ENCODE measurements around the gene CSNK2B. TPM values are rescaled to one million over a fixed set of nuclear protein-coding genes. Genes with fewer than 3 reads are reported as not detected.

CSNK2B gene
- total RNA-seq, 1 experiment from 2014 or later = 267 TPM

- POLR2A ChIA-PET (ENCODE audit: unreplicated experiment) = no interaction called here
- TF ChIP-seq EZH2phosphoT487 (IDR thresholded peaks at IDR 0.05; ENCODE audit: borderline replicate concordance, low read length) (no peak), CTCF (conservative IDR thresholded peaks at IDR 0.05; ENCODE audit: low read depth, low read length) (no peak), EZH2 (IDR thresholded peaks at IDR 0.05; ENCODE audit: low read length, unreplicated experiment) (no peak)
- Histone ChIP-seq H2AFZ (ENCODE audit: low read length) (no peak overlapping the region), H3K79me2 (ENCODE audit: low read length) (no peaks in the 10 kb centered on the region), H3K9me3 (ENCODE audit: low read length) (no peaks in the 10 kb centered on the region), H3K9ac (ENCODE audit: low read length) (no peak overlapping the region), H4K20me1 (ENCODE audit: low read length) (no peaks in the 10 kb centered on the region), H3K4me3 (ENCODE audit: low read length) (no peak overlapping the region), H3K9me2 (replicated peaks; ENCODE audit: low read length) (no peaks in the 10 kb centered on the region), H3K27ac (ENCODE audit: low read length) (no peak overlapping the region), H3K4me1 (ENCODE audit: insufficient read depth, low read length) (0 out of 2 replicates have a peak, but pooled peaks cover 3% of the 10 kb centered on the region), H3K4me2 (ENCODE audit: low read length) (no peak overlapping the region), H3F3A (ENCODE audit: low read length, unreplicated experiment) (no peaks in the 10 kb centered on the region), H3K27me3 (ENCODE audit: low read length) (no peaks in the 10 kb centered on the region), H3K36me3 (ENCODE audit: low read depth, low read length) (peaks cover 8% of the 10 kb centered on the region; the same call in 1 of the 2 replicates)
- no TSS peak for BruUV-seq (replicated peaks)
- ATAC-seq (no peak), DNase-seq (no peak)
- intact Hi-C loops (cut with micrococcal nuclease) = no loop called here
- CTCF ChIA-PET = no interaction called here
These were observed 25.2 kb downstream of the CSNK2B start for GRCh38 chr6:31691078-31691463.

- Histone ChIP-seq H2AFZ (ENCODE audit: low read length) (no peak overlapping the region), H4K20me1 (ENCODE audit: low read length) (no peaks in the 10 kb centered on the region), H3K9me3 (ENCODE audit: low read length) (no peaks in the 10 kb centered on the region), H3K27me3 (ENCODE audit: low read length) (no peaks in the 10 kb centered on the region), H3K4me1 (ENCODE audit: insufficient read depth, low read length) (0 out of 2 replicates have a peak, but pooled peaks cover 3% of the 10 kb centered on the region), H3K4me2 (ENCODE audit: low read length) (no peak overlapping the region), H3K4me3 (ENCODE audit: low read length) (no peak overlapping the region), H3K9ac (ENCODE audit: low read length) (no peak overlapping the region), H3F3A (ENCODE audit: low read length, unreplicated experiment) (no peaks in the 10 kb centered on the region), H3K79me2 (ENCODE audit: low read length) (no peaks in the 10 kb centered on the region), H3K27ac (ENCODE audit: low read length) (no peak overlapping the region), H3K9me2 (replicated peaks; ENCODE audit: low read length) (no peaks in the 10 kb centered on the region), H3K36me3 (ENCODE audit: low read depth, low read length) (peaks cover 9% of the 10 kb centered on the region; the same call in 1 of the 2 replicates)
- no peak for TF ChIP-seq CTCF (conservative IDR thresholded peaks at IDR 0.05; ENCODE audit: low read depth, low read length)
- TF ChIP-seq EZH2phosphoT487 (IDR thresholded peaks at IDR 0.05; ENCODE audit: borderline replicate concordance, low read length) = no peak
- no peak for TF ChIP-seq EZH2 (IDR thresholded peaks at IDR 0.05; ENCODE audit: low read length, unreplicated experiment)
- POLR2A ChIA-PET (ENCODE audit: unreplicated experiment) = no interaction called here
- CTCF ChIA-PET = no interaction called here
- no TSS peak for BruUV-seq (replicated peaks)
- no peak for ATAC-seq
- no peak for DNase-seq
- intact Hi-C loops (cut with micrococcal nuclease) = no loop called here
These were observed 25.8 kb downstream of the CSNK2B start for GRCh38 chr6:31691564-31692108.

GRCh38 chr6:31692353-31692752 lies 26.5 kb downstream of the CSNK2B start:
- H3K9me3 ChIP-seq (ENCODE audit: low read length) = no peaks in the 10 kb centered on the region
- intact Hi-C loops (cut with micrococcal nuclease) = no loop called here
- peaks cover 8% of the 10 kb centered on the region; the same call in 1 of the 2 replicates for H3K36me3 ChIP-seq (ENCODE audit: low read depth, low read length)
- no peak overlapping the region for H3K4me3 ChIP-seq (ENCODE audit: low read length)
- ATAC-seq = no peak
- no peaks in the 10 kb centered on the region for H3K9me2 ChIP-seq (replicated peaks; ENCODE audit: low read length)
- no peak overlapping the region for H2AFZ ChIP-seq (ENCODE audit: low read length)
- H3K4me1 ChIP-seq (ENCODE audit: insufficient read depth, low read length) = 0 out of 2 replicates have a peak, but pooled peaks cover 3% of the 10 kb centered on the region
- no peaks in the 10 kb centered on the region for H4K20me1 ChIP-seq (ENCODE audit: low read length)
- no peak overlapping the region for H3K27ac ChIP-seq (ENCODE audit: low read length)
- TF ChIP-seq CTCF (conservative IDR thresholded peaks at IDR 0.05; ENCODE audit: low read depth, low read length) (no peak), EZH2 (IDR thresholded peaks at IDR 0.05; ENCODE audit: low read length, unreplicated experiment) (no peak), EZH2phosphoT487 (IDR thresholded peaks at IDR 0.05; ENCODE audit: borderline replicate concordance, low read length) (no peak)
- no peaks in the 10 kb centered on the region for H3F3A ChIP-seq (ENCODE audit: low read length, unreplicated experiment)
- H3K4me2 ChIP-seq (ENCODE audit: low read length) = no peak overlapping the region
- H3K9ac ChIP-seq (ENCODE audit: low read length) = no peak overlapping the region
- no peaks in the 10 kb centered on the region for H3K79me2 ChIP-seq (ENCODE audit: low read length)
- no TSS peak for BruUV-seq (replicated peaks)
- H3K27me3 ChIP-seq (ENCODE audit: low read length) = no peaks in the 10 kb centered on the region
- ChIA-PET CTCF (no interaction called here), POLR2A (ENCODE audit: unreplicated experiment) (no interaction called here)
- no peak for DNase-seq
